ENCODE data around the gene VCY.
"Not testable (repeated sequence)": the region's sequence is repeated elsewhere in the genome, so short reads cannot be mapped to it uniquely, and the experiment has no call there.

The VCY gene
- 0 reads per million in 9 experiments for total RNA-seq

- H3K36me3 Mint-ChIP-seq (ENCODE audit: insufficient read depth); H3K4me1 Mint-ChIP-seq (ENCODE audit: low read depth in 2 of 2); H3K27ac Mint-ChIP-seq; H3K27me3 Mint-ChIP-seq; H3K4me3 Mint-ChIP-seq; H3K9me3 Mint-ChIP-seq; DNase-seq; ATAC-seq (replicated peaks): not testable (repeated sequence)
Observed at GRCh38 chrY:13986373-13986772, at the start of gene VCY. TSS of gene VCY (minus strand) at chrY:13986473. CDS start at chrY:13986440, 33 bp downstream.

- DNase-seq; H3K9me3 Mint-ChIP-seq; H3K36me3 Mint-ChIP-seq (ENCODE audit: insufficient read depth); ATAC-seq (replicated peaks); H3K27me3 Mint-ChIP-seq; H3K27ac Mint-ChIP-seq; H3K4me1 Mint-ChIP-seq (ENCODE audit: low read depth in 2 of 2); H3K4me3 Mint-ChIP-seq: not testable (repeated sequence)
Observed at GRCh38 chrY:14030395-14030794, 44.1 kb upstream of the VCY start.

GRCh38 chrY:14011916-14012315 lies 25.6 kb upstream of the VCY start:
- H3K4me3 Mint-ChIP-seq; H3K27ac Mint-ChIP-seq; H3K4me1 Mint-ChIP-seq (ENCODE audit: low read depth in 2 of 2); H3K36me3 Mint-ChIP-seq (ENCODE audit: insufficient read depth); H3K9me3 Mint-ChIP-seq; DNase-seq; ATAC-seq (replicated peaks); H3K27me3 Mint-ChIP-seq: not testable (repeated sequence)

- H3K36me3 Mint-ChIP-seq (ENCODE audit: insufficient read depth); H3K4me1 Mint-ChIP-seq (ENCODE audit: low read depth in 2 of 2); H3K4me3 Mint-ChIP-seq; DNase-seq; ATAC-seq (replicated peaks); H3K9me3 Mint-ChIP-seq; H3K27ac Mint-ChIP-seq; H3K27me3 Mint-ChIP-seq: not testable (repeated sequence)
Observed at GRCh38 chrY:13942406-13942805, 43.9 kb downstream of the VCY start.
